Placental epithelial cell (primary cell): ENCODE measurements around the gene PINLYP. TPM values are rescaled to one million over a fixed set of nuclear protein-coding genes. Genes with fewer than 3 reads are reported as not detected.

Experiments
- total RNA-seq: library from RNA; depleted of rRNA; stranded (reverse); fragments of >200 nt; gene quantifications from 2 replicates; pipeline ENCODE4 v1.2.3, GENCODE V29; 2012

Gene PINLYP
- 2.4 and 11.0 TPM in 2 replicates for total RNA-seq

GRCh38 chr19:43575156-43575950 lies at the start of gene PINLYP, which contains the start of gene XRCC1:
TSS of gene PINLYP (plus strand) at chr19:43575801. CDS start at chr19:43577192, 1,391 bp downstream.
TSS of gene XRCC1 (minus strand) at chr19:43575527. CDS start at chr19:43575458, 69 bp downstream.

GRCh38 chr19:43526884-43527859 lies 48.4 kb upstream of the PINLYP start, which contains the start of gene ETHE1:
TSS of gene ETHE1 (minus strand) at chr19:43527201. CDS start at chr19:43527177, 24 bp downstream.

GRCh38 chr19:43532962-43533545 lies 42.5 kb upstream of the PINLYP start, which contains the start of gene ZNF575:
TSS of gene ZNF575 (plus strand) at chr19:43533188. CDS start at chr19:43534423, 1,235 bp downstream.

GRCh38 chr19:43595999-43596841 lies 20.6 kb downstream of the PINLYP start, which contains the start of the genes IRGQ and ZNF576:
TSS of gene IRGQ (minus strand) at chr19:43596134. CDS start at chr19:43595338, 796 bp downstream.
TSS of gene ZNF576 (plus strand) at chr19:43596595. CDS start at chr19:43597109, 514 bp downstream.

GRCh38 chr19:43611788-43612187 lies 36.2 kb downstream of the PINLYP start, which contains the start of gene SRRM5:
TSS of gene SRRM5 (plus strand) at chr19:43612088. CDS start at chr19:43612122, 34 bp downstream.

GRCh38 chr19:43619262-43620060 lies 43.9 kb downstream of the PINLYP start, which contains the start of gene ZNF428:
TSS of gene ZNF428 (minus strand) at chr19:43619629. CDS start at chr19:43614304, 5,325 bp downstream.

Other genes with a start within 250 kb of the PINLYP start
- 0.33 and 0.39 TPM in 2 replicates for gene CD177, start 222.1 kb upstream of the PINLYP start, total RNA-seq
- not detected in 2 replicates for gene TEX101, start 160.9 kb upstream of the PINLYP start, total RNA-seq
- 35.5 and 65.2 TPM in 2 replicates for gene LYPD3, start 110.2 kb upstream of the PINLYP start, total RNA-seq
- gene PHLDB3, start 71.1 kb upstream of the PINLYP start, total RNA-seq: 24.8 and 45.5 TPM in 2 replicates
- gene ETHE1, start 48.6 kb upstream of the PINLYP start, total RNA-seq: 174 and 189 TPM in 2 replicates
- gene ZNF575, start 42.6 kb upstream of the PINLYP start, total RNA-seq: under 0.01 TPM in 1 of 2 replicates, not detected in the other
- gene XRCC1, start 274 bp upstream of the PINLYP start, total RNA-seq: 27.0 and 51.8 TPM in 2 replicates
- gene IRGQ, start 20.3 kb downstream of the PINLYP start, total RNA-seq: 16.9 and 18.5 TPM in 2 replicates
- 7.9 and 9.0 TPM in 2 replicates for gene ZNF576, start 20.8 kb downstream of the PINLYP start, total RNA-seq
- gene SRRM5, start 36.3 kb downstream of the PINLYP start, total RNA-seq: under 0.01 and 0.22 TPM in 2 replicates
- gene ZNF428, start 43.8 kb downstream of the PINLYP start, total RNA-seq: 20.8 and 27.9 TPM in 2 replicates
- 0.54 and 1.2 TPM in 2 replicates for gene CADM4, start 64.0 kb downstream of the PINLYP start, total RNA-seq
- 45.1 and 48.3 TPM in 2 replicates for gene PLAUR, start 94.4 kb downstream of the PINLYP start, total RNA-seq
- not detected in 2 replicates for gene IRGC, start 140.3 kb downstream of the PINLYP start, total RNA-seq
- 17.5 and 27.1 TPM in 2 replicates for gene SMG9, start 179.2 kb downstream of the PINLYP start, total RNA-seq
- gene KCNN4, start 205.2 kb downstream of the PINLYP start, total RNA-seq: 85.2 and 95.4 TPM in 2 replicates
- 10.8 and 12.2 TPM in 2 replicates for gene LYPD5, start 226.6 kb downstream of the PINLYP start, total RNA-seq